HepG2 (cell line): ENCODE results near the gene DAPP1. TPM values are rescaled to one million over a fixed set of nuclear protein-coding genes. Genes with fewer than 3 reads are reported as not detected.

Experiments used
- ATAC-seq: fragments of 200-7000 bp; cut with Tn5 transposase; 3 replicates; pipeline ENCODE4 v1.9.1; 2020; ENCODE audit warnings: mild to moderate bottlenecking, moderate library complexity
- BruUV-seq: library from RNA; stranded (reverse); fragments of 400-500 nt; replicated peaks from 2 replicates; lab custom pipeline; 2021; lab: Mats Ljungman, UMichigan
- CTCF ChIA-PET: fragments of 300-600 bp; formaldehyde crosslinking; extraction: SDS; loops from one replicate; lab custom pipeline; 2021; ENCODE audit warnings: low total read pairs, inconsistent platforms, low intra/inter-chr PET ratio; lab: Yijun Ruan, JAX
- POLR2A ChIA-PET: fragments of 350-600 bp; sonication (Branson Sonifier 250); formaldehyde crosslinking; loops from one replicate; lab custom pipeline; 2020; ENCODE audit warnings: antibody characterized with exemption, inconsistent platforms; lab: Yijun Ruan, JAX
- DNase-seq: peaks from one replicate; pipeline ENCODE4 v3.0.0-alpha.2; 2015; ENCODE audit warnings: low spot score
- FAIRE-seq: peaks from 3 replicates; lab custom pipeline; 2011; peaks lifted over from hg19 to GRCh38; lab: Jason Lieb, UNC
- H2AFZ ChIP-seq: one replicate; pipeline ENCODE4 v1.6.1; 2011; ENCODE audit warnings: low read length, inconsistent platforms
- H3K27ac ChIP-seq: fragments of 300-600 bp; 3 replicates; pipeline ENCODE4 v1.8.0; 2011; ENCODE audit warnings: mixed run types, mild to moderate bottlenecking, mixed read lengths, low read length, inconsistent platforms; ENCODE audit not compliant: insufficient read depth; ENCODE audit errors: extremely low read length
- H3K27me3 ChIP-seq, 2 experiments: fragments of 200-600 bp in 1 of 2; 2 replicates in 1 of 2; 3 replicates in 1 of 2; pipeline versions ENCODE4 v1.6.0 to v1.8.0; 2011; ENCODE audit warnings: low read length in 2 of 2, mild to moderate bottlenecking in 2 of 2, moderate library complexity in 2 of 2, inconsistent platforms in 1 of 2; ENCODE audit not compliant: insufficient read depth in 2 of 2, control insufficient read depth in 1 of 2
- H3K36me3 ChIP-seq, 2 experiments: fragments of 200-600 bp in 1 of 2; replicated peaks in 1 of 2; 2 replicates in 1 of 2; 3 replicates in 1 of 2; pipeline versions ENCODE4 v1.5.1 to v1.8.0; 2011; ENCODE audit warnings: low read length in 2 of 2, inconsistent platforms in 1 of 2; ENCODE audit not compliant: insufficient read depth in 2 of 2, control insufficient read depth in 1 of 2
- H3K4me1 ChIP-seq: 2 replicates; pipeline ENCODE4 v1.5.1; 2012; ENCODE audit warnings: low read length, inconsistent platforms; ENCODE audit not compliant: insufficient read depth
- H3K4me2 ChIP-seq: 2 replicates; pipeline ENCODE4 v1.6.0; 2011; ENCODE audit warnings: low read depth, low read length, inconsistent platforms
- H3K4me3 ChIP-seq, 3 experiments: fragments of 200-600 bp in 1 of 3; sonication (generic), shearing (Covaris generic) in 1 of 3; replicated peaks in 1 of 3; 2 replicates each; pipeline ENCODE4 v1.5.1; 2011 to 2016; ENCODE audit warnings: low read length in 3 of 3, inconsistent platforms in 2 of 3, low read depth in 2 of 3, mild to moderate bottlenecking in 2 of 3, control low read depth in 1 of 3, mixed read lengths in 1 of 3; ENCODE audit not compliant: insufficient read depth in 1 of 3
- H3K79me2 ChIP-seq: one replicate; pipeline ENCODE4 v1.6.1; 2011; ENCODE audit warnings: low read length, inconsistent platforms; ENCODE audit not compliant: insufficient read depth
- H3K9ac ChIP-seq: 2 replicates; pipeline ENCODE4 v1.6.0; 2011; ENCODE audit warnings: mild to moderate bottlenecking, low read depth, low read length, inconsistent platforms; ENCODE audit not compliant: insufficient read depth
- H3K9me3 ChIP-seq: 2 replicates; pipeline ENCODE4 v1.5.1; 2012; ENCODE audit warnings: mild to moderate bottlenecking, low read length
- H4K20me1 ChIP-seq: 2 replicates; pipeline ENCODE4 v1.6.0; 2011; ENCODE audit warnings: inconsistent platforms, mild to moderate bottlenecking, low read length, moderate library complexity; ENCODE audit not compliant: insufficient read depth
- CAMTA2 ChIP-seq: sonication (generic); formaldehyde crosslinking; IDR thresholded peaks from 2 replicates; pipeline ENCODE4 v1.4.0; 2020; ENCODE audit warnings: mild to moderate bottlenecking, missing genetic modification reagents, borderline replicate concordance
- FOSL1 ChIP-seq: sonication (generic); formaldehyde crosslinking; IDR thresholded peaks from 2 replicates; pipeline ENCODE4 v1.9.0; 2021; ENCODE audit warnings: missing genetic modification reagents, borderline replicate concordance
- NR2F2 ChIP-seq: IDR thresholded peaks from 2 replicates; pipeline ENCODE4 v1.6.1; 2012; ENCODE audit warnings: low read depth, inconsistent platforms, borderline replicate concordance
- PAX8 ChIP-seq: sonication (generic); formaldehyde crosslinking; IDR thresholded peaks from 2 replicates; pipeline ENCODE4 v1.8.0; 2022; ENCODE audit warnings: mild to moderate bottlenecking, missing genetic modification reagents, borderline replicate concordance
- TRIM24 ChIP-seq: sonication (generic); formaldehyde crosslinking; IDR thresholded peaks from 2 replicates; pipeline ENCODE4 v1.8.0; 2022; ENCODE audit warnings: mild to moderate bottlenecking, missing genetic modification reagents
- ZBTB33 ChIP-seq: sonication (generic); formaldehyde crosslinking; IDR thresholded peaks from 2 replicates; pipeline ENCODE4 v1.4.0; 2020; ENCODE audit warnings: missing genetic modification reagents
- ZNF224 ChIP-seq: sonication (generic); formaldehyde crosslinking; IDR thresholded peaks from 2 replicates; pipeline ENCODE4 v1.5.0; 2020; ENCODE audit warnings: mild to moderate bottlenecking, missing genetic modification reagents
- ZNF256 ChIP-seq: sonication (generic); formaldehyde crosslinking; conservative IDR thresholded peaks from 2 replicates; pipeline ENCODE4 v1.4.0; 2020; ENCODE audit warnings: missing genetic modification reagents
- ZNF576 ChIP-seq: sonication (generic); formaldehyde crosslinking; IDR thresholded peaks from 2 replicates; pipeline ENCODE4 v1.4.0; 2020; ENCODE audit warnings: mild to moderate bottlenecking, missing genetic modification reagents
- ZNF614 ChIP-seq: IDR thresholded peaks from 2 replicates; pipeline ENCODE4 v1.6.1; 2018; ENCODE audit warnings: missing biosample characterization, missing genetic modification reagents, inconsistent platforms, borderline replicate concordance
- ZNF766 ChIP-seq: sonication (generic); formaldehyde crosslinking; IDR thresholded peaks from 2 replicates; pipeline ENCODE4 v1.5.0; 2020; ENCODE audit warnings: missing genetic modification reagents, borderline replicate concordance
- ZNF816 ChIP-seq: sonication (generic); formaldehyde crosslinking; IDR thresholded peaks from 2 replicates; pipeline ENCODE4 v1.8.0; 2022; ENCODE audit warnings: missing genetic modification reagents, mild to moderate bottlenecking, borderline replicate concordance
- ZSCAN20 ChIP-seq: sonication (generic); formaldehyde crosslinking; IDR thresholded peaks from 2 replicates; pipeline ENCODE4 v1.4.0; 2020; ENCODE audit warnings: missing genetic modification reagents, mild to moderate bottlenecking, borderline replicate concordance
- WGBS: methylation state at CpG from one replicate; pipeline ENCODE4 v1.1.6; 2017; ENCODE audit warnings: low lambda C conversion rate; 5-methylcytosine and 5-hydroxymethylcytosine counted together
- in situ Hi-C: cut with HindIII; loops from 2 replicates; pipeline ENCODE4 v1.10.0; 2017; ENCODE audit warnings: low pct_unique_long_range_greater_than_20kb; ENCODE audit not compliant: extremely low pct_ligation_motif_present
- intact Hi-C: fragments of 100-400 bp; cut with micrococcal nuclease; formaldehyde crosslinking; loops from one replicate; pipeline ENCODE4 v1.10.0; 2022; ENCODE audit not compliant: unreplicated experiment
- polyA plus RNA-seq, 8 experiments: library from polyadenylated mRNA; depleted of rRNA in 3 of 8; stranded (reverse) in 7 of 8; unstranded in 1 of 8; fragments of >200 nt; fragmentation: Illumina TruSeq in 4 of 8; extraction: Trizol in 4 of 8; gene quantifications; 2 replicates each; pipeline versions ENCODE4 v1.2.1 to v1.2.3, GENCODE V29; 2011 to 2016; ENCODE audit warnings: low read depth in 4 of 8, missing spikeins in 1 of 8, mixed read lengths in 1 of 8; ENCODE audit not compliant: insufficient read depth in 1 of 8
- total RNA-seq, 5 experiments: library from RNA; depleted of rRNA; stranded (reverse); fragments of >200 nt; fragmentation: Illumina TruSeq; extraction: Trizol; gene quantifications; 2 replicates each; pipeline ENCODE4 v1.2.3, GENCODE V29; 2016; ENCODE audit warnings: low read depth in 1 of 5
- TF ChIP-seq, protein P1 (sequence below): sonication (generic); formaldehyde crosslinking; IDR thresholded peaks from 2 replicates; pipeline ENCODE4 v1.9.0; 2021; ENCODE audit warnings: missing genetic modification reagents, borderline replicate concordance
- TF ChIP-seq, protein P2 (sequence below), 2 experiments: IDR thresholded peaks; 2 replicates each; pipeline ENCODE4 v1.6.1; 2011 to 2012; ENCODE audit warnings: low read length in 2 of 2, borderline replicate concordance in 1 of 2, low read depth in 1 of 2, mild to moderate bottlenecking in 1 of 2, moderate library complexity in 1 of 2

DAPP1 gene
- total and polyA plus RNA-seq, 2 of the 13 experiments (the other 11 are each of a cell fraction or from before 2014, with no cell fraction given) = not detected

- BruUV-seq = no TSS peak
- Histone ChIP-seq H2AFZ (no peak overlapping the region), H3K27ac (no peak overlapping the region), H3K27me3 (no peaks in the 10 kb centered on the region), H3K4me2 (no peak overlapping the region), H3K9ac (no peak overlapping the region), H3K4me3 (no peak overlapping the region), H4K20me1 (no peaks in the 10 kb centered on the region), H3K79me2 (no peaks in the 10 kb centered on the region), H3K9me3 (no peaks in the 10 kb centered on the region), H3K4me1 (no peaks in the 10 kb centered on the region), H3K36me3 (no peaks in the 10 kb centered on the region)
- POLR2A ChIA-PET = no interaction called here
- in situ Hi-C loops = no loop called here
- CTCF ChIA-PET = no interaction called here
- 4% methylated on average over 3 of the region's 3 CpGs for WGBS
- TF ChIP-seq, protein P1, sequence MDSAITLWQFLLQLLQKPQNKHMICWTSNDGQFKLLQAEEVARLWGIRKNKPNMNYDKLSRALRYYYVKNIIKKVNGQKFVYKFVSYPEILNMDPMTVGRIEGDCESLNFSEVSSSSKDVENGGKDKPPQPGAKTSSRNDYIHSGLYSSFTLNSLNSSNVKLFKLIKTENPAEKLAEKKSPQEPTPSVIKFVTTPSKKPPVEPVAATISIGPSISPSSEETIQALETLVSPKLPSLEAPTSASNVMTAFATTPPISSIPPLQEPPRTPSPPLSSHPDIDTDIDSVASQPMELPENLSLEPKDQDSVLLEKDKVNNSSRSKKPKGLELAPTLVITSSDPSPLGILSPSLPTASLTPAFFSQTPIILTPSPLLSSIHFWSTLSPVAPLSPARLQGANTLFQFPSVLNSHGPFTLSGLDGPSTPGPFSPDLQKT (CRISPR knock-in tag) = no peak
- TF ChIP-seq ZNF816 (CRISPR knock-in tag) (no peak), ZNF224 (CRISPR knock-in tag) (no peak), NR2F2 (no peak), ZNF256 (CRISPR knock-in tag) (no peak), FOSL1 (no peak), ZNF614 (no peak), TRIM24 (CRISPR knock-in tag) (no peak), ZBTB33 (CRISPR knock-in tag) (no peak), ZNF576 (CRISPR knock-in tag) (no peak), PAX8 (CRISPR knock-in tag) (no peak), ZSCAN20 (CRISPR knock-in tag) (no peak), ZNF766 (CRISPR knock-in tag) (no peak), CAMTA2 (CRISPR knock-in tag) (no peak)
- TF ChIP-seq, protein P2, sequence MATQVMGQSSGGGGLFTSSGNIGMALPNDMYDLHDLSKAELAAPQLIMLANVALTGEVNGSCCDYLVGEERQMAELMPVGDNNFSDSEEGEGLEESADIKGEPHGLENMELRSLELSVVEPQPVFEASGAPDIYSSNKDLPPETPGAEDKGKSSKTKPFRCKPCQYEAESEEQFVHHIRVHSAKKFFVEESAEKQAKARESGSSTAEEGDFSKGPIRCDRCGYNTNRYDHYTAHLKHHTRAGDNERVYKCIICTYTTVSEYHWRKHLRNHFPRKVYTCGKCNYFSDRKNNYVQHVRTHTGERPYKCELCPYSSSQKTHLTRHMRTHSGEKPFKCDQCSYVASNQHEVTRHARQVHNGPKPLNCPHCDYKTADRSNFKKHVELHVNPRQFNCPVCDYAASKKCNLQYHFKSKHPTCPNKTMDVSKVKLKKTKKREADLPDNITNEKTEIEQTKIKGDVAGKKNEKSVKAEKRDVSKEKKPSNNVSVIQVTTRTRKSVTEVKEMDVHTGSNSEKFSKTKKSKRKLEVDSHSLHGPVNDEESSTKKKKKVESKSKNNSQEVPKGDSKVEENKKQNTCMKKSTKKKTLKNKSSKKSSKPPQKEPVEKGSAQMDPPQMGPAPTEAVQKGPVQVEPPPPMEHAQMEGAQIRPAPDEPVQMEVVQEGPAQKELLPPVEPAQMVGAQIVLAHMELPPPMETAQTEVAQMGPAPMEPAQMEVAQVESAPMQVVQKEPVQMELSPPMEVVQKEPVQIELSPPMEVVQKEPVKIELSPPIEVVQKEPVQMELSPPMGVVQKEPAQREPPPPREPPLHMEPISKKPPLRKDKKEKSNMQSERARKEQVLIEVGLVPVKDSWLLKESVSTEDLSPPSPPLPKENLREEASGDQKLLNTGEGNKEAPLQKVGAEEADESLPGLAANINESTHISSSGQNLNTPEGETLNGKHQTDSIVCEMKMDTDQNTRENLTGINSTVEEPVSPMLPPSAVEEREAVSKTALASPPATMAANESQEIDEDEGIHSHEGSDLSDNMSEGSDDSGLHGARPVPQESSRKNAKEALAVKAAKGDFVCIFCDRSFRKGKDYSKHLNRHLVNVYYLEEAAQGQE (IDR thresholded peaks at IDR 0.05; ENCODE audit: borderline replicate concordance in 1 of 2, low read depth in 1 of 2, low read length in 2 of 2) = no peak
- FAIRE-seq (no peak), ATAC-seq (no peak), DNase-seq (no peak)
- intact Hi-C loops = no loop called here
Observed at GRCh38 chr4:99824070-99824599, 7.5 kb downstream of the DAPP1 start.
